HepG2 (cell line): ENCODE measurements around the gene PTGDS. TPM values are rescaled to one million over a fixed set of nuclear protein-coding genes. Genes with fewer than 3 reads are reported as not detected.

Source experiments
- ATAC-seq: fragments of 200-7000 bp; cut with Tn5 transposase; 3 replicates; pipeline ENCODE4 v1.9.1; 2020; ENCODE audit warnings: mild to moderate bottlenecking, moderate library complexity
- BruUV-seq: library from RNA; stranded (reverse); fragments of 400-500 nt; replicated peaks from 2 replicates; lab custom pipeline; 2021; lab: Mats Ljungman, UMichigan
- CTCF ChIA-PET: fragments of 300-600 bp; formaldehyde crosslinking; extraction: SDS; loops from one replicate; lab custom pipeline; 2021; ENCODE audit warnings: low total read pairs, inconsistent platforms, low intra/inter-chr PET ratio; lab: Yijun Ruan, JAX
- POLR2A ChIA-PET: fragments of 350-600 bp; sonication (Branson Sonifier 250); formaldehyde crosslinking; loops from one replicate; lab custom pipeline; 2020; ENCODE audit warnings: antibody characterized with exemption, inconsistent platforms; lab: Yijun Ruan, JAX
- DNase-seq: peaks from one replicate; pipeline ENCODE4 v3.0.0-alpha.2; 2015; ENCODE audit warnings: low spot score
- FAIRE-seq: peaks from 3 replicates; lab custom pipeline; 2011; peaks lifted over from hg19 to GRCh38; lab: Jason Lieb, UNC
- H2AFZ ChIP-seq: one replicate; pipeline ENCODE4 v1.6.1; 2011; ENCODE audit warnings: low read length, inconsistent platforms
- H3K27ac ChIP-seq: fragments of 300-600 bp; 3 replicates; pipeline ENCODE4 v1.8.0; 2011; ENCODE audit warnings: mixed run types, mild to moderate bottlenecking, mixed read lengths, low read length, inconsistent platforms; ENCODE audit not compliant: insufficient read depth; ENCODE audit errors: extremely low read length
- H3K27me3 ChIP-seq, 2 experiments: fragments of 200-600 bp in 1 of 2; 2 replicates in 1 of 2; 3 replicates in 1 of 2; pipeline versions ENCODE4 v1.6.0 to v1.8.0; 2011; ENCODE audit warnings: low read length in 2 of 2, mild to moderate bottlenecking in 2 of 2, moderate library complexity in 2 of 2, inconsistent platforms in 1 of 2; ENCODE audit not compliant: insufficient read depth in 2 of 2, control insufficient read depth in 1 of 2
- H3K36me3 ChIP-seq, 2 experiments: fragments of 200-600 bp in 1 of 2; replicated peaks in 1 of 2; 2 replicates in 1 of 2; 3 replicates in 1 of 2; pipeline versions ENCODE4 v1.5.1 to v1.8.0; 2011; ENCODE audit warnings: low read length in 2 of 2, inconsistent platforms in 1 of 2; ENCODE audit not compliant: insufficient read depth in 2 of 2, control insufficient read depth in 1 of 2
- H3K4me1 ChIP-seq: 2 replicates; pipeline ENCODE4 v1.5.1; 2012; ENCODE audit warnings: low read length, inconsistent platforms; ENCODE audit not compliant: insufficient read depth
- H3K4me2 ChIP-seq: 2 replicates; pipeline ENCODE4 v1.6.0; 2011; ENCODE audit warnings: low read depth, low read length, inconsistent platforms
- H3K4me3 ChIP-seq, 3 experiments: fragments of 200-600 bp in 1 of 3; sonication (generic), shearing (Covaris generic) in 1 of 3; replicated peaks in 1 of 3; 2 replicates each; pipeline ENCODE4 v1.5.1; 2011 to 2016; ENCODE audit warnings: low read length in 3 of 3, inconsistent platforms in 2 of 3, low read depth in 2 of 3, mild to moderate bottlenecking in 2 of 3, control low read depth in 1 of 3, mixed read lengths in 1 of 3; ENCODE audit not compliant: insufficient read depth in 1 of 3
- H3K79me2 ChIP-seq: one replicate; pipeline ENCODE4 v1.6.1; 2011; ENCODE audit warnings: low read length, inconsistent platforms; ENCODE audit not compliant: insufficient read depth
- H3K9ac ChIP-seq: 2 replicates; pipeline ENCODE4 v1.6.0; 2011; ENCODE audit warnings: mild to moderate bottlenecking, low read depth, low read length, inconsistent platforms; ENCODE audit not compliant: insufficient read depth
- H3K9me3 ChIP-seq: 2 replicates; pipeline ENCODE4 v1.5.1; 2012; ENCODE audit warnings: mild to moderate bottlenecking, low read length
- H4K20me1 ChIP-seq: 2 replicates; pipeline ENCODE4 v1.6.0; 2011; ENCODE audit warnings: inconsistent platforms, mild to moderate bottlenecking, low read length, moderate library complexity; ENCODE audit not compliant: insufficient read depth
- ARHGAP35 ChIP-seq: sonication (generic); formaldehyde crosslinking; IDR thresholded peaks from 2 replicates; pipeline ENCODE4 v1.9.0; 2022; ENCODE audit warnings: mild to moderate bottlenecking, inconsistent platforms, moderate library complexity, missing genetic modification reagents, borderline replicate concordance
- EHMT2 ChIP-seq: fragments of 200-600 bp; sonication (generic); IDR thresholded peaks from 2 replicates; pipeline ENCODE4 v1.7.0; 2017; ENCODE audit warnings: antibody characterized with exemption, low read depth, low read length, borderline replicate concordance
- FOXJ3 ChIP-seq: sonication (generic); formaldehyde crosslinking; IDR thresholded peaks from 2 replicates; pipeline ENCODE4 v1.4.0; 2020; ENCODE audit warnings: missing genetic modification reagents, mild to moderate bottlenecking, borderline replicate concordance
- HMGA1 ChIP-seq: sonication (generic); formaldehyde crosslinking; conservative IDR thresholded peaks from 2 replicates; pipeline ENCODE4 v1.4.0; 2020; ENCODE audit warnings: missing genetic modification reagents
- MED8 ChIP-seq: sonication (generic); formaldehyde crosslinking; IDR thresholded peaks from 2 replicates; pipeline ENCODE4 v1.8.1; 2023; ENCODE audit warnings: mild to moderate bottlenecking, missing genetic modification reagents; ENCODE audit not compliant: insufficient replicate concordance
- SPEN ChIP-seq: sonication (generic); formaldehyde crosslinking; IDR thresholded peaks from 2 replicates; pipeline ENCODE4 v1.5.1; 2020; ENCODE audit warnings: low read depth, mild to moderate bottlenecking, missing genetic modification reagents
- TSC22D2 ChIP-seq: sonication (generic); formaldehyde crosslinking; IDR thresholded peaks from 2 replicates; pipeline ENCODE4 v1.5.1; 2020; ENCODE audit warnings: missing genetic modification reagents, mild to moderate bottlenecking, borderline replicate concordance
- ZFP62 ChIP-seq: sonication (generic); formaldehyde crosslinking; IDR thresholded peaks from 2 replicates; pipeline ENCODE4 v1.4.0; 2020; ENCODE audit warnings: missing genetic modification reagents
- ZNF12 ChIP-seq: sonication (generic); formaldehyde crosslinking; IDR thresholded peaks from 2 replicates; pipeline ENCODE4 v1.5.0; 2020; ENCODE audit warnings: missing genetic modification reagents
- ZNF446 ChIP-seq: sonication (generic); formaldehyde crosslinking; IDR thresholded peaks from 2 replicates; pipeline ENCODE4 v1.5.0; 2020; ENCODE audit warnings: mild to moderate bottlenecking, missing genetic modification reagents
- ZNF672 ChIP-seq: sonication (generic); formaldehyde crosslinking; IDR thresholded peaks from 2 replicates; pipeline ENCODE4 v1.8.1; 2022; ENCODE audit warnings: missing genetic modification reagents
- ZNF816 ChIP-seq: sonication (generic); formaldehyde crosslinking; IDR thresholded peaks from 2 replicates; pipeline ENCODE4 v1.8.0; 2022; ENCODE audit warnings: missing genetic modification reagents, mild to moderate bottlenecking, borderline replicate concordance
- ZNF879 ChIP-seq: sonication (generic); formaldehyde crosslinking; IDR thresholded peaks from 2 replicates; pipeline ENCODE4 v1.8.1; 2023; ENCODE audit warnings: missing genetic modification reagents
- ZSCAN9 ChIP-seq: IDR thresholded peaks from 2 replicates; pipeline ENCODE4 v1.6.1; 2016; ENCODE audit warnings: borderline replicate concordance
- WGBS: methylation state at CpG from one replicate; pipeline ENCODE4 v1.1.6; 2017; ENCODE audit warnings: low lambda C conversion rate; 5-methylcytosine and 5-hydroxymethylcytosine counted together
- in situ Hi-C: cut with HindIII; loops from 2 replicates; pipeline ENCODE4 v1.10.0; 2017; ENCODE audit warnings: low pct_unique_long_range_greater_than_20kb; ENCODE audit not compliant: extremely low pct_ligation_motif_present
- intact Hi-C: fragments of 100-400 bp; cut with micrococcal nuclease; formaldehyde crosslinking; loops from one replicate; pipeline ENCODE4 v1.10.0; 2022; ENCODE audit not compliant: unreplicated experiment
- polyA plus RNA-seq, 8 experiments: library from polyadenylated mRNA; depleted of rRNA in 3 of 8; stranded (reverse) in 7 of 8; unstranded in 1 of 8; fragments of >200 nt; fragmentation: Illumina TruSeq in 4 of 8; extraction: Trizol in 4 of 8; gene quantifications; 2 replicates each; pipeline versions ENCODE4 v1.2.1 to v1.2.3, GENCODE V29; 2011 to 2016; ENCODE audit warnings: low read depth in 4 of 8, missing spikeins in 1 of 8, mixed read lengths in 1 of 8; ENCODE audit not compliant: insufficient read depth in 1 of 8
- total RNA-seq, 5 experiments: library from RNA; depleted of rRNA; stranded (reverse); fragments of >200 nt; fragmentation: Illumina TruSeq; extraction: Trizol; gene quantifications; 2 replicates each; pipeline ENCODE4 v1.2.3, GENCODE V29; 2016; ENCODE audit warnings: low read depth in 1 of 5
- TF ChIP-seq, protein P1 (sequence below): sonication (generic); formaldehyde crosslinking; IDR thresholded peaks from 2 replicates; pipeline ENCODE4 v1.4.0; 2020; ENCODE audit warnings: missing genetic modification reagents
- TF ChIP-seq, protein P2 (sequence below): IDR thresholded peaks from 2 replicates; pipeline ENCODE4 v1.6.1; 2016; ENCODE audit warnings: control low read depth
- TF ChIP-seq, protein P3 (sequence below): sonication (generic); formaldehyde crosslinking; IDR thresholded peaks from 2 replicates; pipeline ENCODE4 v1.4.0; 2020; ENCODE audit warnings: missing genetic modification reagents, mild to moderate bottlenecking, borderline replicate concordance

The PTGDS gene
- total and polyA plus RNA-seq, 2 of the 13 experiments (the other 11 are each of a cell fraction or from before 2014, with no cell fraction given) = 0.33 to 0.50 TPM

DNA sequence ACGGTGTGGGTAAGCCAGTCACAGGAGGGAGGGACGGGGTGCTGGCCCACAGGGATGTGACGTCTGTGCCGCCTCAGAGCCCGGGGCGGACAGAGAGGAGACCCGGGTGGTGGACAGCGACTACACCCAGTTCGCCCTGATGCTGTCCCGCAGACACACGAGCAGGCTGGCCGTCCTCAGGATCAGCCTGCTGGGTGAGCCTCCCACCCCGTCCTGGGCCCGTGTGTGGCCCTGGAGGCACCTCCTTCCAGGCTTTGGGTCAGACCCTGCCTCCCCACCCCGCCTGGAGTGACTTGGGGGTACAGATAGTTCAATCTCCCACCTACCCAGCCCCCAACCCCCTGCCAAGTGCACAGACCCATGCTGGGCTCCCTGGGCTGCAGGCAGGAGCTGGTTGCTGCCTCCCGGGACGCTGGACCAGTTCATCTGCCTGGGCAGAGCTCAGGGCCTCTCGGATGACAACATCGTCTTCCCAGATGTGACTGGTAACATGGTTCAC is 23.5 kb upstream of the PTGDS start:
- Histone ChIP-seq H4K20me1 (no peaks in the 10 kb centered on the region), H3K4me2 (no peak overlapping the region), H3K4me3 (no peak overlapping the region), H3K27me3 (peaks cover 1 to 3% of the 10 kb centered on the region in 2 experiments; a peak in 1 of 5 replicates), H3K4me1 (peaks cover 18% of the 10 kb centered on the region), H3K27ac (no peak overlapping the region), H3K79me2 (peaks cover 5% of the 10 kb centered on the region), H3K36me3 (no peaks in the 10 kb centered on the region), H2AFZ (no peak overlapping the region), H3K9ac (no peak overlapping the region), H3K9me3 (no peaks in the 10 kb centered on the region)
- intact Hi-C loops (no loop called here), in situ Hi-C loops (no loop called here)
- 88% methylated on average over 5 of the region's 19 CpGs for WGBS
- DNase-seq = no peak
- no peak for FAIRE-seq
- CTCF ChIA-PET = no interaction called here
- no TSS peak for BruUV-seq
- POLR2A ChIA-PET = no interaction called here
- ATAC-seq = no peak
- TF ChIP-seq, protein P1, sequence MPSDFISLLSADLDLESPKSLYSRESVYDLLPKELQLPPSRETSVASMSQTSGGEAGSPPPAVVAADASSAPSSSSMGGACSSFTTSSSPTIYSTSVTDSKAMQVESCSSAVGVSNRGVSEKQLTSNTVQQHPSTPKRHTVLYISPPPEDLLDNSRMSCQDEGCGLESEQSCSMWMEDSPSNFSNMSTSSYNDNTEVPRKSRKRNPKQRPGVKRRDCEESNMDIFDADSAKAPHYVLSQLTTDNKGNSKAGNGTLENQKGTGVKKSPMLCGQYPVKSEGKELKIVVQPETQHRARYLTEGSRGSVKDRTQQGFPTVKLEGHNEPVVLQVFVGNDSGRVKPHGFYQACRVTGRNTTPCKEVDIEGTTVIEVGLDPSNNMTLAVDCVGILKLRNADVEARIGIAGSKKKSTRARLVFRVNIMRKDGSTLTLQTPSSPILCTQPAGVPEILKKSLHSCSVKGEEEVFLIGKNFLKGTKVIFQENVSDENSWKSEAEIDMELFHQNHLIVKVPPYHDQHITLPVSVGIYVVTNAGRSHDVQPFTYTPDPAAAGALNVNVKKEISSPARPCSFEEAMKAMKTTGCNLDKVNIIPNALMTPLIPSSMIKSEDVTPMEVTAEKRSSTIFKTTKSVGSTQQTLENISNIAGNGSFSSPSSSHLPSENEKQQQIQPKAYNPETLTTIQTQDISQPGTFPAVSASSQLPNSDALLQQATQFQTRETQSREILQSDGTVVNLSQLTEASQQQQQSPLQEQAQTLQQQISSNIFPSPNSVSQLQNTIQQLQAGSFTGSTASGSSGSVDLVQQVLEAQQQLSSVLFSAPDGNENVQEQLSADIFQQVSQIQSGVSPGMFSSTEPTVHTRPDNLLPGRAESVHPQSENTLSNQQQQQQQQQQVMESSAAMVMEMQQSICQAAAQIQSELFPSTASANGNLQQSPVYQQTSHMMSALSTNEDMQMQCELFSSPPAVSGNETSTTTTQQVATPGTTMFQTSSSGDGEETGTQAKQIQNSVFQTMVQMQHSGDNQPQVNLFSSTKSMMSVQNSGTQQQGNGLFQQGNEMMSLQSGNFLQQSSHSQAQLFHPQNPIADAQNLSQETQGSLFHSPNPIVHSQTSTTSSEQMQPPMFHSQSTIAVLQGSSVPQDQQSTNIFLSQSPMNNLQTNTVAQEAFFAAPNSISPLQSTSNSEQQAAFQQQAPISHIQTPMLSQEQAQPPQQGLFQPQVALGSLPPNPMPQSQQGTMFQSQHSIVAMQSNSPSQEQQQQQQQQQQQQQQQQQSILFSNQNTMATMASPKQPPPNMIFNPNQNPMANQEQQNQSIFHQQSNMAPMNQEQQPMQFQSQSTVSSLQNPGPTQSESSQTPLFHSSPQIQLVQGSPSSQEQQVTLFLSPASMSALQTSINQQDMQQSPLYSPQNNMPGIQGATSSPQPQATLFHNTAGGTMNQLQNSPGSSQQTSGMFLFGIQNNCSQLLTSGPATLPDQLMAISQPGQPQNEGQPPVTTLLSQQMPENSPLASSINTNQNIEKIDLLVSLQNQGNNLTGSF = no peak
- TF ChIP-seq, protein P2, sequence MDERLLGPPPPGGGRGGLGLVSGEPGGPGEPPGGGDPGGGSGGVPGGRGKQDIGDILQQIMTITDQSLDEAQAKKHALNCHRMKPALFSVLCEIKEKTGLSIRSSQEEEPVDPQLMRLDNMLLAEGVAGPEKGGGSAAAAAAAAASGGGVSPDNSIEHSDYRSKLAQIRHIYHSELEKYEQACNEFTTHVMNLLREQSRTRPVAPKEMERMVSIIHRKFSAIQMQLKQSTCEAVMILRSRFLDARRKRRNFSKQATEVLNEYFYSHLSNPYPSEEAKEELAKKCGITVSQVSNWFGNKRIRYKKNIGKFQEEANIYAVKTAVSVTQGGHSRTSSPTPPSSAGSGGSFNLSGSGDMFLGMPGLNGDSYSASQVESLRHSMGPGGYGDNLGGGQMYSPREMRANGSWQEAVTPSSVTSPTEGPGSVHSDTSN (CRISPR knock-in tag) = no peak
- TF ChIP-seq FOXJ3 (CRISPR knock-in tag) = no peak
- no peak for TF ChIP-seq ZSCAN9
- TF ChIP-seq ZNF879 (CRISPR knock-in tag) = no peak
- TF ChIP-seq ZNF12 (CRISPR knock-in tag) = no peak
- TF ChIP-seq, protein P3, sequence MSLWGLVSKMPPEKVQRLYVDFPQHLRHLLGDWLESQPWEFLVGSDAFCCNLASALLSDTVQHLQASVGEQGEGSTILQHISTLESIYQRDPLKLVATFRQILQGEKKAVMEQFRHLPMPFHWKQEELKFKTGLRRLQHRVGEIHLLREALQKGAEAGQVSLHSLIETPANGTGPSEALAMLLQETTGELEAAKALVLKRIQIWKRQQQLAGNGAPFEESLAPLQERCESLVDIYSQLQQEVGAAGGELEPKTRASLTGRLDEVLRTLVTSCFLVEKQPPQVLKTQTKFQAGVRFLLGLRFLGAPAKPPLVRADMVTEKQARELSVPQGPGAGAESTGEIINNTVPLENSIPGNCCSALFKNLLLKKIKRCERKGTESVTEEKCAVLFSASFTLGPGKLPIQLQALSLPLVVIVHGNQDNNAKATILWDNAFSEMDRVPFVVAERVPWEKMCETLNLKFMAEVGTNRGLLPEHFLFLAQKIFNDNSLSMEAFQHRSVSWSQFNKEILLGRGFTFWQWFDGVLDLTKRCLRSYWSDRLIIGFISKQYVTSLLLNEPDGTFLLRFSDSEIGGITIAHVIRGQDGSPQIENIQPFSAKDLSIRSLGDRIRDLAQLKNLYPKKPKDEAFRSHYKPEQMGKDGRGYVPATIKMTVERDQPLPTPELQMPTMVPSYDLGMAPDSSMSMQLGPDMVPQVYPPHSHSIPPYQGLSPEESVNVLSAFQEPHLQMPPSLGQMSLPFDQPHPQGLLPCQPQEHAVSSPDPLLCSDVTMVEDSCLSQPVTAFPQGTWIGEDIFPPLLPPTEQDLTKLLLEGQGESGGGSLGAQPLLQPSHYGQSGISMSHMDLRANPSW = no peak
- TF ChIP-seq EHMT2 = no peak
- no peak for TF ChIP-seq MED8 (CRISPR knock-in tag)
- TF ChIP-seq ZFP62 (CRISPR knock-in tag) = no peak
- TF ChIP-seq ZNF816 (CRISPR knock-in tag) = no peak
- no peak for TF ChIP-seq ZNF446 (CRISPR knock-in tag)
- no peak for TF ChIP-seq TSC22D2 (CRISPR knock-in tag)
- TF ChIP-seq ZNF672 = no peak
- TF ChIP-seq SPEN (CRISPR knock-in tag) = no peak
- no peak for TF ChIP-seq HMGA1 (CRISPR knock-in tag)
- TF ChIP-seq ARHGAP35 (CRISPR knock-in tag) = no peak
